GM12872 (cell line): ENCODE measurements around the gene ZNF362.

ENCODE experiments used
- TF ChIP-seq, protein P1 (sequence below): IDR thresholded peaks from 3 replicates; pipeline ENCODE4 v1.5.1; 2011; ENCODE audit warnings: low read depth, mild to moderate bottlenecking, low read length, moderate library complexity; ENCODE audit not compliant: insufficient read depth

Gene ZNF362

DNA sequence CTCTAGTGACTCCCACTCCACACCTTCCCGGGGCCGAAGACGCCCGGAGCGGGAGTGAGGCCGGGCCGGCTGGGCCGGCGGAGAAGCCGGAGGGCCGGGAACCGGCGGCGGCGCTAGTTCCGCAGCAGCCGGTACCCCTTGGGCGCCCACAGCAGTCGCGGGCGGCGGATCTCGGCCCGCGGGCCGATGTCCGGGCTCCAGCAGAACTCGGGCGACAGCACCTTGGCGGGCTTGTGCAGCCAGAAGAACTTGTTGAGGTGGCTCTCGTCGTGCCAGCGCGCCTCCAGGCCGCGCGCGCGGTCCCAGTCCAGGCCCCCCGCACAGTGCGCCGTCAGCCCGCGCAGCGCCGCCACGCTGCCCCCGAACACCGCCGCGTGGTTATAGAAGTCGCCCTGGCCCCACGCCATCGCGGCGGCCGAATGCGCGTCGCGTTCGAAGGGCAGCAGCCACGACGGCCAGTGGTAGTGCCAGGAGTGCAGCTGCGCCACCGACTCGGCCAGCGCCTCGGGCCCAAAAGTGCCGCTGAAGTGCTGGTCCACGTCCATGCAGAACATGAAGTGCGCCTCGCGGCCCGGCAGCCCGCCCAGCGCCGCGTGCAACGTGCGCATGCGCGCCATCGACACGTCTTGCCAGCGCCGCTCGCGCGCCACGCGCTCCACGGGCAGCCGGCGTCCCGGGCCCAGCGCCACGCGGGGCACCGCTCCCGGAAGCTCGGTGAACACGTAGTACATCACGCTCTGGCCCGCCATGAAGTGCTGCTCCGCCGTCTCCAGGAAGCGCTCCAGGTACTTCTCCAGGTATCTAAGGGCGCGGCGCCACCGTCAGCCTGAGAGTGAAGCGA is 50.6 kb downstream of the ZNF362 start:
- TF ChIP-seq, protein P1, sequence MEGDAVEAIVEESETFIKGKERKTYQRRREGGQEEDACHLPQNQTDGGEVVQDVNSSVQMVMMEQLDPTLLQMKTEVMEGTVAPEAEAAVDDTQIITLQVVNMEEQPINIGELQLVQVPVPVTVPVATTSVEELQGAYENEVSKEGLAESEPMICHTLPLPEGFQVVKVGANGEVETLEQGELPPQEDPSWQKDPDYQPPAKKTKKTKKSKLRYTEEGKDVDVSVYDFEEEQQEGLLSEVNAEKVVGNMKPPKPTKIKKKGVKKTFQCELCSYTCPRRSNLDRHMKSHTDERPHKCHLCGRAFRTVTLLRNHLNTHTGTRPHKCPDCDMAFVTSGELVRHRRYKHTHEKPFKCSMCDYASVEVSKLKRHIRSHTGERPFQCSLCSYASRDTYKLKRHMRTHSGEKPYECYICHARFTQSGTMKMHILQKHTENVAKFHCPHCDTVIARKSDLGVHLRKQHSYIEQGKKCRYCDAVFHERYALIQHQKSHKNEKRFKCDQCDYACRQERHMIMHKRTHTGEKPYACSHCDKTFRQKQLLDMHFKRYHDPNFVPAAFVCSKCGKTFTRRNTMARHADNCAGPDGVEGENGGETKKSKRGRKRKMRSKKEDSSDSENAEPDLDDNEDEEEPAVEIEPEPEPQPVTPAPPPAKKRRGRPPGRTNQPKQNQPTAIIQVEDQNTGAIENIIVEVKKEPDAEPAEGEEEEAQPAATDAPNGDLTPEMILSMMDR = no peak

DNA sequence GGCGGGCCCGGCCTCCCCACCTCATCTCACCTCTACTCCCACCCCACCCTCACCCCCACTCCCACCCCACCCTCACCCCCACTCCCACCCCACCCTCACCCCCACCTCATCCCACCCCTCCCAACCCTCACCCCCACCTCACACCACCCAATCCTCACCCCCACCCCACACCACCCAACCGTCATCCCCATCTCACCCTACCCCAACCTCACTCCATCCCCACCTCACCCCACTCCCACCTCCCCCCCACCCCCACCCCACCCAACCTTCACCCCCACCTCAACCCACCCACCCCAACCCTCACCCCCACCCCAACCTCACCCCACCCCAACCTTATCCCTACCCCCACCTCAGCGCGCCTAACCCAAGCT is 51.2 kb downstream of the ZNF362 start:
- TF ChIP-seq, protein P1 = no peak

DNA sequence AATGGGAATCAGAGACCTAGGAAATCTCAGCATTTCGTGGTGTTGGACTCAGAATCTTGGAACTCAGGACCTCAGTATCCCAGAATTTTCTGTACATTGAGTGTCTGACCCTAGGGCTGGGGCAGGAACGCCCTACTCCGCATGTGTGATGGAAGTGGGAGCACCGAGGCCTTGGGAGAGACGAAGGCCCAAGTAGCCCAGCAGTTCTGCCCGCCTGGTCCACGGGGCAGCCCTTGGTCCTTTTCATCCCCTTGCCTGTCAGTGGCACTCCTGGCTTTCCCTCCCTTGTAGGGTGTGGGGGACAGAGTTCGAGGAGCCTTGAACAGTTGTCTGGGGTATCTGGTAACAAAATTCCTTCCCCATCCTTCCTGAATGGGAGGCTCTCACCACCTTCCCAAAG is 54.4 kb downstream of the ZNF362 start:
- TF ChIP-seq, protein P1 = no peak

DNA sequence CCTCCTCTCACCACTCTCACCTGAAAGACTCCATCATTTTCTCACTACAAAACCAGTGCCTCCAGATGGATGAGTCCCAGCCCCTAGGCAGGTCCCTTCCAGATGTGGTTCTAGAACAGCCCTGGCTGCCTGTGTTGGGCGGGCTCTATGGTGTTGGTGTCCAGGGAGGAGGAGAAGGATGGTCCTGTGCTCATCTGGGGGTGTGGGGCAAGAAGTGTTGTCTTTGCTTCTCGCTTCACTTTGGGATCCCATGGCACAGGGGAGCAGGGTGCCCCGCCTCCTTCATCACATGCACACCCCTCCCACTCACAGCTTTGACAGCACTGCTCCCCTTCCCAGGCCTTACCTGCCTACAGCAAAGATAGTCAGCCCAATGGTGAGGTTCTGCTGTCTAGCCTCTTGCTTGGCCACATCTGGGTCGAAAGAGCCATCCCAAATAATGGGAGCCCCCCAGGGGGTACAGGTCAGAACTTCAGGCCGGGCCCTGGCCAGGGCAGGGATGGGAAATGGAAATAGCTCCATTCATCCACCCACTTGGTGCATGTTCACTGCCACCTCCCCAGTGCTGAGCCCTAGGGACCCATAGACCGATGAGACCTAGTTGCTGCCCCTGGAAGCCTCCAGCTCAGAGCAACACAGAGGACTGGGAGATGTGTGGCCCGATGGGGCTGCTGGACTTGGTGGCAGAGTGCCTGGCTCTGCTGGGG is 55.6 kb downstream of the ZNF362 start:
- TF ChIP-seq, protein P1 = no peak

DNA sequence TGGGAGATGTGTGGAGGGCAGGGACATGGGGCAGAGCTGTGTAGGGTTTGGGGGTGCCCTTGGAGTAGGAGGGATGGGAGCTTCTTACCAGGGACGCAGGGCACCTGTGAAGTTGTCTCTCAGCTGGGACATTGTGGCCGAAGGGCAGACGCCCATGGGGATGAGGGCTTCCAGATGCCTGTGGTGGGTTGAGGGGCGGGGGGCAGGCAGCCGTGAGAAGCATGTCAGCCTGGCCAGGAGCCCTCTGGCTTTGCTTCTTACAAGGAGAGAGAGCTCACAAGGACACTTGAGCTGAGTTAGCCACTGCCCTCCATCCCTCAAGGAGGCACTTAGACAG is 56.1 kb downstream of the ZNF362 start:
- TF ChIP-seq, protein P1 = no peak

DNA sequence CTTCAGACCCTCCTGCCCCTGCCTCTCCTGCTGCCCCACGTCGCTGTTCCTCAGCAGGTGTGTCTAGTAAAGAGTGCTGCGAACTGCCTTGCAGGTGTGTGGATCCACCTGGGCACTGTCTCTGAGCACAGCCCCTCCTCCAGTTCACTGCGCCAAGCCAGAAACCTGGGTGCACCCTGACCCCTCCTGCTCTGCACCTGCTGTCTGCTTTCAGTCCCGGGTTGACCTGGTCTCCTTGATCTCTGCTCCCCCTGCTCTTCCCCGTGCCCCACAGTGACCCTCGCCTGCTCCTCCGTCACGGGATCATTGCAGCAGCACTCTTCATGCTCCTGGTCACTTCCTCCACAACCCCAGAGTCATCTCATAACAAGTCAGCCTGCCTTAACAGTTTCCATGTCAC is 58.1 kb downstream of the ZNF362 start:
- TF ChIP-seq, protein P1 = no peak

DNA sequence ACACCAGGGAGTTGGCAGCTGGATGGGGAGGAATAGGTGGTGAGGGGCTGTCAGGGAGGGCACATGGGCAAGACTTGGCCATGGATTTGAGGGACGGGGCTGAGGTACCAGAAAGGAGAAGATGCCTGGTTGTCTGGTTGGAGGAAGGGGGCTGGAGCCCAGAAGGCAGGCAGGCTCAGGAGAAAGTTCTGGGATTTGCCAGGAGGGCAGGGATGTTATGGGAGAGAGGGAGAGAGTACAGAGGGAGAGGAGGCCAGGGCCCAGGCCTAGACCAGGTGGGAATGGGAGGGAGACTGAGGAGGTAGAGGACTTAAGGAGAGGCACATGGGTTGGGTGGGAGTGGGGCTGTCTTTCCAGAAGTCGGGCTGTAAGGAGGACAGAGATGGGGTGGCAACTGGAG is 60.3 kb downstream of the ZNF362 start:
- TF ChIP-seq, protein P1 = no peak
